ENCODE data around the gene CDKL5.

CDKL5 gene

DNA sequence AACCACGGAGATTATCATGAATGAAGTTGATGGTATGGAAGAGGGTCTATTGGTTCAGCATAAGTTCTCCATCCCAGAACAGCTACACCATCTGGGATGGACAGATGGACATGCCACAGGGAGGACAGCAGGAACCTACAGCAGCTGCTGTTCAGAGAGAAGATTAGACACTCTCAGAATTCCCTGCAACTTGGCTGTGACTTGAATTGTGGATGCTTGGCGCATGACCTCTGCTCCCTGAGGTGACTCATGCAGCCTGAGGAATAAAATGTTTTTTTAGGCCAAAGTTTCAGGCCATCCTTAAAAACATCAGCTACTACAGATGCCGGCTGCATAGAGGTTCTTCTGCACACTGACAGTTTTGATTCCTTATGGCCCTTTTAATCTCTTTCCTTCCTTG, 149.2 kb downstream of the CDKL5 start:
- TF ChIP-seq FOXM1 (IDR thresholded peaks at IDR 0.05; ENCODE audit: borderline replicate concordance, low read depth) (no peak), CEBPB (IDR thresholded peaks at IDR 0.05) (no peak), TEAD4 (IDR thresholded peaks at IDR 0.05) (no peak), TCF12 (IDR thresholded peaks at IDR 0.05; ENCODE audit: low read depth) (no peak), YY1 (IDR thresholded peaks at IDR 0.05; ENCODE audit: low read depth) (no peak), CREB1 (IDR thresholded peaks at IDR 0.05; ENCODE audit: low read depth) (no peak), RAD21 (IDR thresholded peaks at IDR 0.05; ENCODE audit: low read depth) (no peak), REST (IDR thresholded peaks at IDR 0.05; ENCODE audit: low read depth) (no peak), ZBTB7A (IDR thresholded peaks at IDR 0.05; ENCODE audit: low read depth) (no peak), EGR1 (IDR thresholded peaks at IDR 0.05) (no peak)
- TF ChIP-seq, protein P1, sequence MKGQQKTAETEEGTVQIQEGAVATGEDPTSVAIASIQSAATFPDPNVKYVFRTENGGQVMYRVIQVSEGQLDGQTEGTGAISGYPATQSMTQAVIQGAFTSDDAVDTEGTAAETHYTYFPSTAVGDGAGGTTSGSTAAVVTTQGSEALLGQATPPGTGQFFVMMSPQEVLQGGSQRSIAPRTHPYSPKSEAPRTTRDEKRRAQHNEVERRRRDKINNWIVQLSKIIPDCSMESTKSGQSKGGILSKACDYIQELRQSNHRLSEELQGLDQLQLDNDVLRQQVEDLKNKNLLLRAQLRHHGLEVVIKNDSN (IDR thresholded peaks at IDR 0.05) = no peak

GRCh38 chrX:18575744-18576143, 150.3 kb downstream of the CDKL5 start:
- TF ChIP-seq REST (IDR thresholded peaks at IDR 0.05; ENCODE audit: low read depth) = no peak
- TF ChIP-seq EP300 (IDR thresholded peaks at IDR 0.05; ENCODE audit: borderline replicate concordance) = no peak
- TF ChIP-seq MAX (IDR thresholded peaks at IDR 0.05) = no peak
- TF ChIP-seq EGR1 (IDR thresholded peaks at IDR 0.05) = no peak

DNA sequence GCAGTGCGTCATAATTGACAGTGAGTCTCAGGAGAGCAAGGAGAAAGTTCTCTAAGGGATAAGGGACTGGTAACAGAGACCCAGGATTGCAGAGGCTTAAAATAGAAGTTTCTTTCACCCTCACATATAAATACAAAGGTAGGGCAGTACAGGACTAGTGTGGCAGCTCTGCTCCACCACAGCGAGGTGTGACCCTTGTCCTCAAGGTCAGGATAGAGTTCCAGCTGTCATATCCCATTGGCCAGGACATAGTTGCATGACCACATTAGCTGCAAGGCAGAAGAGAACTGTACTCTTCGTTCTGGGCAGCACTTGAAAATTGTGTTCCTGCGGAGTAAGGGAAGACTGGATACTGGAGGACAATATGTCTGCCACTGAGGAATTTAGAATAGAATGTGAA, 152.0 kb downstream of the CDKL5 start:
- TF ChIP-seq RAD21 (IDR thresholded peaks at IDR 0.05; ENCODE audit: low read depth) (no peak), CREB1 (IDR thresholded peaks at IDR 0.05; ENCODE audit: low read depth) (no peak), EP300 (IDR thresholded peaks at IDR 0.05; ENCODE audit: borderline replicate concordance) (no peak), TEAD4 (IDR thresholded peaks at IDR 0.05) (no peak), FOXM1 (IDR thresholded peaks at IDR 0.05; ENCODE audit: borderline replicate concordance, low read depth) (no peak), CEBPB (IDR thresholded peaks at IDR 0.05) (no peak), ZBTB7A (IDR thresholded peaks at IDR 0.05; ENCODE audit: low read depth) (no peak), YY1 (IDR thresholded peaks at IDR 0.05; ENCODE audit: low read depth) (no peak), MAX (IDR thresholded peaks at IDR 0.05) (no peak), REST (IDR thresholded peaks at IDR 0.05; ENCODE audit: low read depth) (no peak), NFIC (IDR thresholded peaks at IDR 0.05) (no peak), TAF1 (IDR thresholded peaks at IDR 0.05; ENCODE audit: low read depth) (no peak), TCF12 (IDR thresholded peaks at IDR 0.05; ENCODE audit: low read depth) (no peak), EGR1 (IDR thresholded peaks at IDR 0.05) (no peak)
- TF ChIP-seq, protein P1 (IDR thresholded peaks at IDR 0.05) = no peak

DNA sequence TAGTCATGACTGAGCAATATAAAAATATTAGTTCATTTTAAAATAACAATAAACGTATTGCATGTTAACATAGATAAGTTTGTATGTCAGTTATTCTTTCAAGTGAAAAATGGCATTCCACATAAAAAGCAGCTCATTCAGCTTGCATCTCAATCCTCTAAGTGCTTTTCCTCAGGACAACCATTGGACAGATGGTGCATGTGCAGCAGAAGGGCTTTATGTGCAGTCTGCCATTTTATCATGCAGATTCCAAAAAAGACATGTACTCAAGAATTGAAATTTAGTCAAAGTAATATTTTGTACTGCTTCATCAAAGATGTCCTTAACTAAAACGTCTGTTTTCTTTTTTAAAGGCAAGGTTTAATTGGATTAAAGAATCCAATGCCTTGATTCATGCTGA, 153.1 kb downstream of the CDKL5 start:
- TF ChIP-seq CEBPB (IDR thresholded peaks at IDR 0.05) (no peak), ZBTB7A (IDR thresholded peaks at IDR 0.05; ENCODE audit: low read depth) (no peak), CREB1 (IDR thresholded peaks at IDR 0.05; ENCODE audit: low read depth) (no peak), FOXM1 (IDR thresholded peaks at IDR 0.05; ENCODE audit: borderline replicate concordance, low read depth) (no peak), TEAD4 (IDR thresholded peaks at IDR 0.05) (no peak), EP300 (IDR thresholded peaks at IDR 0.05; ENCODE audit: borderline replicate concordance) (no peak), RAD21 (IDR thresholded peaks at IDR 0.05; ENCODE audit: low read depth) (no peak)
- TF ChIP-seq, protein P1 (IDR thresholded peaks at IDR 0.05) = no peak
